SKM-1 (cell line): ENCODE data around the gene MARK3.

ENCODE experiments used
- DNase-seq: peaks from one replicate; lab custom pipeline; 2025; ENCODE audit not compliant: unreplicated experiment; lab: John Stamatoyannopoulos, UW

The MARK3 gene

GRCh38 chr14:103366741-103367140, 18.5 kb upstream of the MARK3 start:
- no peak for DNase-seq

GRCh38 chr14:103367995-103368394, 17.2 kb upstream of the MARK3 start:
- no peak for DNase-seq

DNA sequence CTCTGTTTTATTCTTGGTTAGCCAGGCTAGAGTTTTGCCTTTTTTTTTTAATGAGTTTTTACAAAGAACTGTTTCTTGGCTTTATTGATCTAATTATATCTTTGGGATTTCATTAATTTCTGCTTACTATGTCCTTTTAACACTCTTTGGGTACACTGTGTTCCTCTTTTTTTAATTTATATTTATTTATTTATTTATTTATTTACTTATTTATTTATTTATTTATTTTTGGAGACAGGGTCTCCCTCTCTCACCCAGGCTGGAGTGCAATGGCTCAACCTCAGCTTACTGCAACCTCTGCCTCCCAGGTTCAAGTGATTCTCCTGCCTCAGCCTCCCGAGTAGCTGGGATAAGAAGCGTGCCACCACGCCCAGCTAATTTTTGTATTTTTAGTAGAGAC, 15.1 kb upstream of the MARK3 start:
- no peak for DNase-seq

- DNase-seq = no peak
These were observed 13.2 kb upstream of the MARK3 start for GRCh38 chr14:103372017-103372416.

- DNase-seq = no peak
These were observed 12.5 kb upstream of the MARK3 start for GRCh38 chr14:103372552-103373304.

- no peak for DNase-seq
These were observed 11.1 kb upstream of the MARK3 start for GRCh38 chr14:103374121-103374520.

DNA sequence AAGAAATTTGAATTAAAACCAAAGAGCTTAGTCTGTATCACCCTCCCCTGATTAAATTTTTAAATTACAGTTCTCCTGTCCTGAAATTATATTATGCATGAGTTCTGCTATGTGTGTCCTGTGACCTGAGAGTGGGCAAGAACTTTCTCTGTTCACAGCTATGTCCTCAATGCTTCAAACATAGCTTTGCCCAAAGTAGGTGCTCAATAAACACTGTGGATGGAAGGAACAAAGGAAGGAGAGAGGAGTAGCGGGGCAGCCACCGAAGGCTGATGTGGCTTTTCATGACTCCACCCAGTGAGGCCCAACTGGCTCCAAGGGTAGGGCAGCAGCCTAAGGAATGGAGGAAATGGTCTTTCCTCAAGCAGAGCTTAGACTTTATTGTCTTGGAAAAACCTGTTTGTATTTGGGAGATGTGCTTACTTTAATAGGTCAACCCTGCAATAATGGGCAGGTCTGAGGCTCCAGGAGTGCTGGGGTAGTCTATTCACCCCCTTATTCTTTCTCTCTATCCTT, 7.6 kb upstream of the MARK3 start:
- no peak for DNase-seq

- DNase-seq = no peak
These were observed 7.0 kb upstream of the MARK3 start for GRCh38 chr14:103378038-103378854.

GRCh38 chr14:103380719-103381377, 4.4 kb upstream of the MARK3 start:
- no peak for DNase-seq

- DNase-seq = no peak
These were observed 2.8 kb upstream of the MARK3 start for GRCh38 chr14:103382376-103382775.

DNA sequence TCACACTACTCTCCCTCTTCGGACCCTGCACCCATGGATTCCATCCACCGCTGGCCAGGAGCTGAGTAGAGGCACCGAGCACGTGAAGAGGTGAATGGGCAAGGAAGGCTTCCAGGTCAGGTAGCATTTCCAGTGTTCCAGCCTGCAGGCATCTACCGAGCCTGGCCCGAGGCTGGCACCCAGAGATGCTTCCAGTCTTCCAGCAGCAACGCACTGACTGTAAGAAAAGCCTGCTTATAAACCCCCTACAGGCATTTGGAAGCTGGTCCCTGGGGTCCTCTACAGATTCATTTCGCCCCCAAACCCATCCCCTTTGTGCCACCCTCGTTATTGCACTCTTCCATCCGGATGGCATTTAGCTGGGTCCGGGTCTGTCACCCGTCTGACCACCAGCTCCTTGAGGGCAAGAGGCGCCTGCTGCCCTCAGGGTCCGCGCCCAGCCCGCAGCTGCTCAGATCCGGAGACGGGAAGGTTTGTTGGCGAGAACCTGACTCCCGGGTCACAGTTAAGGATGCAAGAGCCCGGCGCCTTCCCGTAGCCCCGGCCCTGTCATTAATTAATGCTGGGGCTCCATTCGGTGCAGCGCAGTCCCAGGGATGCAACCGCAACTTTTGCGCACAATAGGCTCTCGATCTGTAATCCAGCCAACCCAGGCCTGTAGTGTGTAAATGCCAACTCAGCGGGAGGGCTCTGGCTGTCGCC, 614 bp upstream of the MARK3 start:
- DNase-seq = no peak

- DNase-seq = no peak
These were observed 906 bp downstream of the MARK3 start for GRCh38 chr14:103385929-103386712.

- DNase-seq = no peak
These were observed 1.6 kb downstream of the MARK3 start for GRCh38 chr14:103386713-103387329.

DNA sequence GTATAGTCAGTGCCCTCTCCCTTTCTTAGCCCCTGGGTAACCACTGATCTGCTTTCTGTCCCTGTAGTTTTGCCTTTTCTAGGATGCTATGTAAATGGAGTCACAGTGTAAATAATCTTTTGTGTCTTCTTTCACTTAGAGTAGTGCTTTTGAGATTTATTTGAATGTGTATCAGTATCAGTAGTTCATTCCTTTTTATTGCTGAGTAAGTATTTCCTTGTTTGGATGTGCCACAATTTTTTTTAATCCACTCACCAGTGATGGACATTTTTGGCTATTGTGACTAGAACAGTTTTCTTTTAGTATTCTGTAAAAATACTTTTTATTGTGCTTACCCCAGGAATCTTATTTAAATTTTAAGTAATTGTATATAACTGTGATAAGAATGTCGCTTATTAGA, 3.4 kb downstream of the MARK3 start:
- no peak for DNase-seq

GRCh38 chr14:103390605-103391004, 5.4 kb downstream of the MARK3 start:
- DNase-seq = no peak

DNA sequence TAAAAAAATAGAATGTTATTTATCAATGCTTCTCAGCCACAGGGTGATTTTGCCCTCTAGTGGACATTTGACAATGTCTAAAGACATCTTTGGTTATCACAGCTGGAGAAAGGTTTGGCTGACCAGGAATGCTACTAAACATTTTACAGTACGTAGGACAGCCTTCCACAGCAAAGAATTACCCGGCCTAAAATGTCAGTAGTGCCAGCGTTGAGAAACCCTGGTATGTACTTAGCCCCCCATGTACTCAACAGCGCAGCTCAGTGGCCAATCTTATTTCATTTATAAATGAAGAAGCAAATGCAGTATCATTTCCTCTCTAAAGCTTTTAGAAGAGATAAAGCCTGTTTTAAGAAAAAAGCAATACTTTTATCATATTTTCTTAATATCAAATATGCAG, 5.8 kb downstream of the MARK3 start:
- no peak for DNase-seq

GRCh38 chr14:103392106-103392505, 6.9 kb downstream of the MARK3 start:
- no peak for DNase-seq

DNA sequence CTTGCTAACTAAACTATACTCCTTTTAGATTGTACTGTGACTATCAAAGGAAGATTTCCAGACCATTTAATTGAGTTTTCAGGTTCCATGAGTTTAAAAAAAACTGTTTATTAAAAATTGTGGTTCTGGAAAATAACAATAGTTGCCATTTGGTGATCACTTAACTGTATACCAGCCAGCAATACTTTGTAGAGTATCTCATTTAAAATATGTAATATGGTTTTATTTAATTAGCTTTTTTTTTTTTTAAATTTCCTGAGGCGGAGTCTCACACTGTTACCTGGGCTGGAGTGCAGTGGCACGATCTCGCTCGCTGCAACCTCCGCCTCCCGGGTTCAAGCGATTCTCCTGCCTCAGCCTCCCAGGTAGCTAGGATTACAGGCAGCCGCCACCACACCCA, 7.4 kb downstream of the MARK3 start:
- DNase-seq = no peak

DNA sequence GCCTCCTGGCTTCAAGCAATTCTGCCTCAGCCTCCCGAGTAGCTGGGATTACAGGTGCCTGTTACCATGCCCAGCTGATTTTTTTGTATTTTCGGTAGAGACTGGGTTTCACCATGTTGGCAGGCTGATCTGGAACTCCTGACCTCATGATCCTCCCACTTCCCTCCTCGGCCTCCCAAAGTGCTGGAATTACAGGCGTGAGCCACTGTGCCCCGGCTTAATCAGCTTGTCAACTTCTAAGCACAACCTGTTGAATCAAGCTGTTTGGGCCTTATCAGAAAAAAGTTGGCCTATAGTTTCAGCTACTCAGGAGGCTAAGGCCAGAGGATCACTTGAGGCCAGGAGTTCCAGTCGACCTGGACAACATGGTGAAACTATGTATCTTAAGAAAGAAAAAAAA, 7.9 kb downstream of the MARK3 start:
- no peak for DNase-seq
